Measurements from ENCODE around the gene ZFP36L2. TPM values are rescaled to one million over a fixed set of nuclear protein-coding genes. Genes with fewer than 3 reads are reported as not detected.

Gene ZFP36L2
- total RNA-seq, 1 donor from 2014 or later = 8.2 TPM

- no peak for TF ChIP-seq CTCF (IDR thresholded peaks at IDR 0.05; ENCODE audit: insufficient read depth, low read length, severe bottlenecking)
- Histone ChIP-seq H3K27me3 (ENCODE audit: control insufficient read depth, insufficient read depth, low read length) (no peaks in the 10 kb centered on the region), H3K36me3 (ENCODE audit: control insufficient read depth, insufficient read depth, low read length) (no peaks in the 10 kb centered on the region), H3K4me3 (ENCODE audit: low read depth, low read length) (no peak overlapping the region)
- no peak for FAIRE-seq
- no peak for DNase-seq (ENCODE audit: low read depth)
Observed at GRCh38 chr2:43188561-43189386, 37.6 kb downstream of the ZFP36L2 start.

DNA sequence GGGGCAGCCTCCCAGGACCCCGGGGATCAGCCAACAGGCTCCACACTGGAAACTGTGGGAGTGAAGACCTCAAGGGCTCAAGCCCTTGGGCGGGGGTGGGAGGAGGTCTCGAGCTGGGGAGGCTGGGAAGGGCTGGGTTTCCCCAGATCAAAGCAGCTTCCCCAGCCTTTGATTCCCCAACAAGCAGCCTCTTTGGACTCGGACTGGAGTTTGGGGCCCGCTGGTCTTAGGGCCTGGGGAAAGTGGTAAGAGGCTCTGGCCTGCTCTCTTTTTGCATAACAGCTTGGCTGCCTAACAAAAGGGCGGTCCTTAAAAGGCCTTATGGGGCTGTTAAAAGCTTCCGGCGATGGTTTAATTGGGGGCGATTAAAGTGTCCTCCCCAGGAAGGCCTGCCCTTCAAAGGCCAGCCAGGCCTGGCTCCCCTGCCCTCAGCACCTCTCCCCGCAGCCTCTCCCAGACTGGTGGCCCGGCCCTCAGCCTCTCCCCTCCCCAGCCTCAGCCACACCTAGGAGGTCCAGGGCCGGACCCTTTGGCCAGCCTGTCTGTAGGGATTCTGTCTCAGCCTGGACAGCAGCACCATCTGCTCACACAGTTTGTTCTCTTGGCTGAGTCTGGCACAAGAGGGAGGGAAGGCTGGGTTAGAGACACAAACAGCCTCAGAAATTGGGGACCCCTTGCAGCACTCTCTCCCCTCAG is 39.6 kb downstream of the ZFP36L2 start:
- DNase-seq (ENCODE audit: low read depth) = no peak
- no peaks in the 10 kb centered on the region for H3K27me3 ChIP-seq (ENCODE audit: control insufficient read depth, insufficient read depth, low read length)
- H3K4me3 ChIP-seq (ENCODE audit: low read depth, low read length) = no peak overlapping the region
- no peak for TF ChIP-seq CTCF (IDR thresholded peaks at IDR 0.05; ENCODE audit: insufficient read depth, low read length, severe bottlenecking)
- H3K36me3 ChIP-seq (ENCODE audit: control insufficient read depth, insufficient read depth, low read length) = no peaks in the 10 kb centered on the region
- no peak for FAIRE-seq

GRCh38 chr2:43186321-43186678 is 40.1 kb downstream of the ZFP36L2 start:
- Histone ChIP-seq H3K4me3 (ENCODE audit: low read depth, low read length) (no peak overlapping the region), H3K36me3 (ENCODE audit: control insufficient read depth, insufficient read depth, low read length) (no peaks in the 10 kb centered on the region), H3K27me3 (ENCODE audit: control insufficient read depth, insufficient read depth, low read length) (no peaks in the 10 kb centered on the region)
- DNase-seq (ENCODE audit: low read depth) (no peak), FAIRE-seq (no peak)
- TF ChIP-seq CTCF (IDR thresholded peaks at IDR 0.05; ENCODE audit: insufficient read depth, low read length, severe bottlenecking) = no peak

GRCh38 chr2:43185146-43185545 is 41.3 kb downstream of the ZFP36L2 start:
- FAIRE-seq = no peak
- DNase-seq (ENCODE audit: low read depth) = no peak
- no peak for TF ChIP-seq CTCF (IDR thresholded peaks at IDR 0.05; ENCODE audit: insufficient read depth, low read length, severe bottlenecking)
- Histone ChIP-seq H3K27me3 (ENCODE audit: control insufficient read depth, insufficient read depth, low read length) (no peaks in the 10 kb centered on the region), H3K4me3 (ENCODE audit: low read depth, low read length) (no peak overlapping the region), H3K36me3 (ENCODE audit: control insufficient read depth, insufficient read depth, low read length) (no peaks in the 10 kb centered on the region)

DNA sequence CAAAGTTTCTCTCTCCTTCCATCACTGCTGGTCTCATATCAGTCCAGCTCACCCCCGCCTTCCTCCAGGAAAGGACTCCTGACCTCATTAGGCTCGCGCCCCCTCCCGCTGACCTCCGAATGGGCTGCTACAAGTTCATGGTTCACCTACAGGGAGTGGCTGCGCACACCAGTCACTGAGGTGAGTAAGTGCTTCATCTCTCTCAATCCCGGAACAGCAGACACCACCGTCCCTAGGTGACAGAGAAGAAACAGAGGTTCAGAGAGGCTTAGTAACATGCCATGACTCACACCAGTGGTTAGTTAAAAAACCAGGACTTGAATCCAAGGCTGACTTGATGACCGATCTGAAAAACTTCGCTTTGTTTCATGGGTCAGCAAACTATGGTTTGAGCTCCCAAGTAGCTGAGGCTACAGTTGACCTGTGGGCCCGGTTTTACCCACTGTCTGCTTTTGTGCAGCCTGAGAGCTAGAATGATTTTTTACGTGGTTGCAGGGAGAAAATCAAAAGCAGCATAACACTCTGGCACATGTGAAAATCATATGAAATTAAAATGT is 42.0 kb downstream of the ZFP36L2 start:
- FAIRE-seq (no peak), DNase-seq (ENCODE audit: low read depth) (peak; percentile 99)
- Histone ChIP-seq H3K4me3 (ENCODE audit: low read depth, low read length) (no peak overlapping the region), H3K27me3 (ENCODE audit: control insufficient read depth, insufficient read depth, low read length) (no peaks in the 10 kb centered on the region), H3K36me3 (ENCODE audit: control insufficient read depth, insufficient read depth, low read length) (no peaks in the 10 kb centered on the region)
- TF ChIP-seq CTCF (IDR thresholded peaks at IDR 0.05; ENCODE audit: insufficient read depth, low read length, severe bottlenecking) = peak; percentile 6

All from bronchial epithelial cell (primary cell).